ENCODE data around the gene PITPNM1.
"Not testable (repeated sequence)": the region's sequence is repeated elsewhere in the genome, so short reads cannot be mapped to it uniquely, and the experiment has no call there.

Gene PITPNM1

GRCh38 chr11:67523556-67524479 lies 18.7 kb upstream of the PITPNM1 start:
- no peak for DNase-seq (ENCODE audit: low spot score)

DNA sequence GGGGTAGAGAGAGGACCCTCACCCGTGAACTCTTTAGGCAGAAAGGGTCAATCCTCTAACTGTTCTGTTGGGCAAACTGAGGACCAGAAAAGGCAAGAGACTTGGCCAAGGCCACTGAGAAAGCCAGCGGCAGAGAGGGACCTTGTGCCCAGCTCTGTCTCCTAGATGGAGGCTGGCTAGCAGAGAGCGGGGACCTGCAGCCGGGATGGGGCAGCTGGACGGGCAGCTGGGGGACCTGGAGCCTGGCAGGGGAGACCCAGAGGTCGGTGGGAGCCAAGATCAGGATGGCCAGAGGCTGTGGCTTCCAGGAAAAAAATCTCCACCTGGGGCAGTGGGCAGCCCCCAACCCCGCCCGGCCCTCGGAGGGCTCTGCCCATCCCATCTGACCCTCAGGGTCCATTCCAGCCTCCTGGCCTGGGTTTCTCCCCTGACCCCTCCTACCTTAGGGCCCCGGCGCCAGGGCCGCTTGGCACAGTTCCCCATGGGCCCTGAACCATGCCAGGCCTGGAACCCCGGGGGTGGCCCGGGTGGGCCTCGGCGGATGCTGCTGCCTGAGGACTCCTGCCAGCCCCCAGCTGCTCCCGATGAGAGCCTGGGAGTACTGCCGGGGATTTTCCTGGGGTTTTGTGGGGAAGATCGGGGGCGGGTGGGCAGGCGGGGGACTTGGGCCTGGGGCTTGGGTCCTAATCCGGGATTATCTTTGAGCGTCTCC lies 17.8 kb upstream of the PITPNM1 start, which contains the start of gene CABP2:
Gene CABP2 (minus strand): TSS at position 603 of the 712 bp plus-strand sequence. CDS start 120 bp downstream, at position 483.
- no peak for DNase-seq (ENCODE audit: low spot score)

- no peak for DNase-seq (ENCODE audit: low spot score)
These were observed 17.2 kb upstream of the PITPNM1 start for GRCh38 chr11:67522338-67522737.

DNA sequence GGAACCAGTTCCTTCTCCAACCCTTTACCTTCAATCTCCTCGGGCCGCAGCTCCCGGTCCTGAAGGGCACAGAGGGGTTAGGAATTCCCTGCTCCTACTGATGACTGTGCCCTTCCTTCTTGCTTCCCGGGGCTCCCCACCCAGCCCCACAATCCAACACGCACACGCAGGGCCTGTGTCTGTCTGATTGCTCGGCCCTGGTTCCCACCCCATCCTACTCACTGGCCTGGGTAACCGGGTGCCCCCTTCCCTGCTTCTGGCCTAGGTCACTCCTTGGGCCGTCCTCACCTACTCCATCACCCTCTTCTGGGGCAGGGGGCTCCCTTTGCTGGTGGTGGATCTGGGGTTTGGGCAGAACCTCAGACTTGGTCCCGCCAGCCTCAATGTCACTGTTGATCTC lies 16.8 kb upstream of the PITPNM1 start:
- DNase-seq (ENCODE audit: low spot score): no peak

DNA sequence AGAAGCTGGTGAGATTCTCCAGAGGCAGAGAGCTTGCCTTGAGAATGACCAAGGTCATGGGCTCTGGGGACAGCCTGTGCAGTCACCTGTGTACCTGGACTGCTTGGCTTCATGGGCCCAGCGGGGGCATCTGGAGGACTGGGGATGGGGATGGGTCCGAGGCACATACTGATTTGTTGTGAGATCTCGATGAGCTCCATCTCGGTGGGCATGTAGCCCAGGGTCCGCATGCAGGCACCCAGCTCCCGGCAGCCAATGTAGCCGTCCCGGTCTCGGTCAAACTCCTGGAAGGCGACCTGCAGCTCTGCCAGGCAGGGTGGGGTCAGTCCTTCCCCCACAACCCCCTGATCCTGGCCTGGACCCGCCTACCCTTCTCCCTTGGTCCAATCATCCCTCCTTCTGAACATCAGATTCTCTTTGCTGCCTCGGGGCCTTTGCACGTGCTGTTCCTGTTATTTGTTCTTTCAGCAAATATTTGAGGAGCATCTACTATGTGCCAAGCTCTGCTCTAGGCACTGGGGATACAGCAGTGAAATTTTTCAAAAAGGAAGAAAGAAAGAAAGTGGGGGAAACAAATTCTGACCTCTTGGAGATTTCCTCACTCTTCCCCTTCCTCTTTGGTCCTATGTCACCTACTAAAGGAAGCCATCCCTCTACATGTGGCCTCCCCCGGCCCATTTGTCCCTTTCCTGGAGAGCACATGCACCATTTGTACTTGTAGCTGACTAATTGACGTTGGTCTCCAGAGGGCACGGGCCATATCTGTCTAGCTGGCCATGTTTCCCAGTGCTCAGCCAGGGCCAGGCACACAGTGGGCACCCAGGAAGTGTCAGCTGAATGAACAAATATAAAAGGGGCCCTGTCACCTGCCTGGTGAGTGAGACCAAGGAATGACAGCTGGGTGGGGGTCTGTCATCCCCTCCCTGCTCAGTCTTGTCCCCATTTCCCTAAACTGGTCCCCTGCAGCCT lies 16.0 kb upstream of the PITPNM1 start:
- DNase-seq (ENCODE audit: low spot score): no peak

DNA sequence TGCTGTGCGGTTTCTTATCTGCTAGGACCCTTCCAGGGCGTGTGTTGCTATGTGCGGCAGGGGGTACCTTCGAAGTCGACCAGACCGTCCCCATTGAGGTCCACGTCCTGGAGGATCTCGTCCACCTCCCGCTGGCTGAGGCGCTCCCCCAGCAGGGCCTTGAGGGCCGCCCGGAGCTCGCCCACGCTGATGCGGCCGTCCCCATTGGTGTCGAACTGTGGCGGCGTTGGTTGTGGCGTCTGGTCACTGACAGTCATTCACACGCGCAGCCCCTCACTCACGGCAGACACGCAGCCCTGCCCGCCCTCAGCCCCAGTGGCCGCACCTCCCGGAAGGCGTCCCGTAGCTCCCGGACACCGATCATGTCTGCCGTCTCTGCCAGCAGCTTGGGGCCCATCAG lies 14.6 kb upstream of the PITPNM1 start:
- no peak for DNase-seq (ENCODE audit: low spot score)

- DNase-seq (ENCODE audit: low spot score): no peak
These were observed 12.8 kb upstream of the PITPNM1 start for GRCh38 chr11:67517784-67518552.

DNA sequence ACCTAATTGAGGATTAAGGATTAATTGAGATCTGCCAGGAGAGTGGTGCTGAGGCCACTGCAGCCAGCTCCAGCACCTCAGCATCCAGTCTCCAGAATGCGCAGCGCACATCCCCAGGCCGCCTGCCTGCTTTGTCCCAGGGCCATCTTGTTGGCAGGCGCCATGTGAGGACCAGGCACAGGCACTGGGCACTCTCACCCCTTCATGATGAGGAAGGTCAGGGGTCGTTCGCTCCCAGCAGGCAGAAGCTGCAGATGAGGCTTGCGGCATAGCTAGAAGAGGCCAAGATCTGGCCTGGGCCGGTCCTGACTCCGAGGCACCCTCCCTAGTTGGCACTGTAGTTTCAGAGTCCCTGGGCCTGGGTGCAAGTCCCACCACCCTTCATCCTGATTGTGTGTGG lies 11.6 kb upstream of the PITPNM1 start:
- DNase-seq (ENCODE audit: low spot score): no peak

DNA sequence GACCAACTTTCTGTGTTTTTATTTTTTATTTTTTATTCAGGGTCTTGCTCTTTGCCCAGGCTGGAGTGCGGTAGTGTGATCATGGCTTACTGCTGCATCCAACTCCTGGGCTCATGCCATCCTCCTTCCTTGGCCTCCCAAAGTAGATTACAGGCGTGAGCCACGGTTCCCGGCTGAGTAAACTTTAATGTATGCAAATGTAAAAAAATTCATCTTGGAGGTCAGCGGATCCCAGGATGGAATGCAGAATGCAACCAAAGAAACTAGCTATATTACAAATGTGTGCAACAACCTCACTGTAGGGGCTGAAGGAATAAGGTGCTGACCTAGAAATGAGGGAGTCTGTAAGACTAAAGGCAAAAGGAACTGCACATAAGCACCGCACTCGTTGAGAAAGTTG lies 9.0 kb upstream of the PITPNM1 start:
- no peak for DNase-seq (ENCODE audit: low spot score)

- not testable (repeated sequence) for DNase-seq (ENCODE audit: low spot score)
These were observed 6.4 kb upstream of the PITPNM1 start for GRCh38 chr11:67511558-67511957.

DNA sequence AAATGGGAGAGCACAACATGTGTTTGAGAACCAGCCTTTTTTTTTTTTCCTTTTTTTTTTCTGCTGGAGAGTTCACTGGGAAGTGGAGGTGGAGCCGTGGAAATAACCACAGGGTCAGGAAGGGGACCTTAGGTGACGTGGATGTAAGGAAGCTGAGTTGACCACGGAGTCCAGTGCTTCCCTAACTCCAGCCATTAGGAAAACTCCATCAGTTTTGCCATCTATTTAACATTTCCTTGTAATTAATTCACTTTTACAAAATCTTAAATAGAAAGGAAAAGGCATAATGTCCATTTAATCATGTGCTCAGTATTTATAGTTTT lies 4.8 kb upstream of the PITPNM1 start:
- DNase-seq (ENCODE audit: low spot score): no peak

GRCh38 chr11:67508486-67509121 lies 3.4 kb upstream of the PITPNM1 start:
- peak; percentile 95 for DNase-seq (ENCODE audit: low spot score)

GRCh38 chr11:67507864-67508485 lies 2.8 kb upstream of the PITPNM1 start, which contains the start of gene CDK2AP2:
CDK2AP2 (minus strand) TSS chr11:67508162; CDS start chr11:67508082, 80 bp downstream.
- peak; percentile 99 for DNase-seq (ENCODE audit: low spot score)

GRCh38 chr11:67507242-67507863 lies 2.2 kb upstream of the PITPNM1 start:
- peak; percentile 86 for DNase-seq (ENCODE audit: low spot score)

DNA sequence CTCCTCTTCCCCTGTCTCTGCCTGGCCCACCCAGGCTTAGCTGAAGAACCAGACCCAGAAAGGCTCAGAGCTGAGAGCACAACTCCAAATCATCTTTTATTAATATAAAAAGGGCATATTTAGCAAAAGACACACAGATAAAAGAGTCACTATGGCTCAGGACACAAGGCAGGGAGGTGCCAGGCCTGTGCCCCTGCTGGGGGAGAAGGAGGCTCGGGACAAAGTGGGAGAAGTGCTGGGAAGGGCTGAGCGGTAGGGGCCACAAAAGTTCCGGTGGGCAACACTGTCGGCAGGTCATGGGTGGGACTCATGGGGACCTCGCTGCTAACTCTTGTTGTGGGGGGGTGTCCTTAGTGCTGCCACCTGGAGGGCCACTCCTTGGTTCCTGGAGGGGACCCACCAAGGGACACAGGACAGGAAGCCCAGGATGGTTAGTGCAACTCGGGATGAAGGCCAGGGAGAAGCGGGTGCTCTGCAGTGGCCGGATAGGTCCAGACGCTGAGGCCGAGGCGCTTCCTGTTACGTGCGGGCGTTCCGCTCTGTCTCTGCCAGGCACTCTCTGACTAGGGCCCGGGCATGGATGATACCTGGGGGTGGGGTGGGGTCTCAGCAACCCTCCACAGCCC lies 1.4 kb upstream of the PITPNM1 start:
- no peak for DNase-seq (ENCODE audit: low spot score)

DNA sequence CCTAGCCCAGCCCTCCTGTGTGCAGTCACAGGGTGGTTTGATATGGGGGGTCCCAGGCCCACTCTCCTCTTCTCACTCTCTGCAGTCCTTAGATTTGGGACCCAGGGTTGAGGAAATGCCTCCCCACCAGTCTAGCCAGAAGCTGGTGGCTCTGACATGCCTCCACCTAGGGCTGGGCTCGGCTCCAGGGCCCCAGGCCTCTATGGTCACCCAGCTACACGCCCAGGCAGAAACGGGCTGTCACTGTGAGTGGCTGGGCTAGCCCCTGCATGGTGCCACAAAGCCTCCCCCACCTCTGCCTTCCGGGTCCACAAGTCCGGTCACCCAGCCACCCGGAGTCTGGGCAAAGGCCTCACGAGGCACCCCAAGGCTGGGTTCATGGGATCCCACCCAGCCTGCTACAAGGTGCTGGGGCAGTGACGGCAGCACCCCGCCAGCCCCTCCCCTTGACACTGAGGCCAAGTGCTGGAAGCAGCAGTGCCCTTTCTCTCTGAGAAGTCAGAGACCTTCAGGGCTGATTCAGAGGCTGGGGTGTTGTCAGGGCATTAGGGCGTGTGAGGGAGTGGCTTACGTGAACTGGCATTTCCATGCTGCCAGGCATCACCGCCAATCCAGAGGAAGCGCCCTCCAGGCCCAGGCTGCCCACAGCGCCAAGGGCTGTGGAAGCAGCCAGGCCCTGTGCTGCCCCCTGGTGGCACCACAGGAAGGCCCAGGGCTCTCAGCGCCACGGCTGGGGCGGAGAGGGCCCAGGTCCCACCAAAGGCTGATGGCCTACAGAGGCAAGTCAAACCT lies 638 bp upstream of the PITPNM1 start:
- DNase-seq (ENCODE audit: low spot score): peak; percentile 98

GRCh38 chr11:67504005-67504949 lies 886 bp downstream of the PITPNM1 start:
- peak; percentile 65 for DNase-seq (ENCODE audit: low spot score)
